Transverse colon (tissue), 3 donors: ENCODE measurements around the gene FAM83G.

ENCODE experiments used
- CTCF ChIP-seq, 5 experiments: fragments of 200-600 bp in 3 of 5; fragments of 450-650 bp in 2 of 5; sonication (generic) in 3 of 5; IDR thresholded peaks; 1 replicate in 2 of 5; 2 replicates in 3 of 5; pipeline ENCODE4 v1.5.1; 2016 to 2017; ENCODE audit warnings: antibody characterized with exemption in 5 of 5, inconsistent platforms in 3 of 5, mild to moderate bottlenecking in 2 of 5, moderate library complexity in 1 of 5
- EP300 ChIP-seq: sonication (generic); formaldehyde crosslinking; IDR thresholded peaks from one replicate; pipeline ENCODE4 v1.6.1; 2017; ENCODE audit warnings: antibody characterized with exemption, low read depth
- POLR2A ChIP-seq: fragments of 450-650 bp; IDR thresholded peaks from one replicate; pipeline ENCODE4 v1.6.1; 2016; ENCODE audit warnings: antibody characterized with exemption, mild to moderate bottlenecking, moderate library complexity

DNA sequence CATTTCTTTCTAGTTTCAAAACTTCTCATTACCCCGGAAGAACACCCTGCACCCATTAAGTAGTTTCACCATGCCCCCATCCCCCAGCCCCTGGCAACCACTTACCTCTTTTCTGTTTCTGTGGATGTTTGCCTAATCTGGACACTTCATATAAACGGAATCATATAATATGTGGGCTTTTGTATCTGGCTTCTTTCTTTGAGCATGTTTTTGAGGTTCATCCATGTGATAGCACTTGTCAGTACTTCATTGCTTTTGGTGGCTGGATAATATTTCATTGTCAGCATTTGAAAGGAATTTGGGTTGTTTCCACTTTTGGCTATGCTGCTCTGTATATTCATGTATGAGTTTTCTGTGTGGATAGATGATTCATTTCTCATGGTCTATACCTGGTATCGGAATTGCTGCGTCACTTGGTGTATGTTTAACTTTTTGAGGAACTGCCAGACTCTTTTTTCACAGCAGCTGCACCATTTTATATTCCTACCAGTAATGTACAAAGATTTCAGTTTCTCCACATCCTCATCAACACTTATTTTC is 82.6 kb downstream of the FAM83G start:
- TF ChIP-seq CTCF (IDR thresholded peaks at IDR 0.05) (no peak), POLR2A (no peak), EP300 (no peak)
